ENCODE data around the gene AEBP2.

DNA sequence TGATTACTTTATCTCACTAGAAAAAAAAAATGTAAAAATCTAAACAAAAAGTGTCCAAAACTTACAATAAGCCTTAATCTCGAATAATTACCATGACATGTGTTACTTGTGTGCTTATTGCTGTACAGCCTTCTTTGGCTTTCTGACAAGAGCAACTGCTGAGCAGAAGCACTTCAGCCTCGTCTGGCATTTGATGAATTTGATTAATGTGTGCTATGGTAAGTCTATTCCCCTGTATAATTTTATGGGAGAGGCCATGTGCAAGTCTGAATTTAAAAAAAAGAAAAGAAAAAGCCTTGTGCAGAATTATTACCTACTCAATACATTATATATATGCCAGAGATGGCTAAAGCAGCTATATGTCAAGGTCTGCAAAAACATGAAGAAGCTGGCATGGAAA lies 113.9 kb downstream of the AEBP2 start:
- TF ChIP-seq EZH2 (IDR thresholded peaks at IDR 0.05; ENCODE audit: borderline replicate concordance, low read depth, low read length) (no peak), ZKSCAN3 (CRISPR knock-in tag; IDR thresholded peaks at IDR 0.05) (no peak)
- TF ChIP-seq, protein P1, sequence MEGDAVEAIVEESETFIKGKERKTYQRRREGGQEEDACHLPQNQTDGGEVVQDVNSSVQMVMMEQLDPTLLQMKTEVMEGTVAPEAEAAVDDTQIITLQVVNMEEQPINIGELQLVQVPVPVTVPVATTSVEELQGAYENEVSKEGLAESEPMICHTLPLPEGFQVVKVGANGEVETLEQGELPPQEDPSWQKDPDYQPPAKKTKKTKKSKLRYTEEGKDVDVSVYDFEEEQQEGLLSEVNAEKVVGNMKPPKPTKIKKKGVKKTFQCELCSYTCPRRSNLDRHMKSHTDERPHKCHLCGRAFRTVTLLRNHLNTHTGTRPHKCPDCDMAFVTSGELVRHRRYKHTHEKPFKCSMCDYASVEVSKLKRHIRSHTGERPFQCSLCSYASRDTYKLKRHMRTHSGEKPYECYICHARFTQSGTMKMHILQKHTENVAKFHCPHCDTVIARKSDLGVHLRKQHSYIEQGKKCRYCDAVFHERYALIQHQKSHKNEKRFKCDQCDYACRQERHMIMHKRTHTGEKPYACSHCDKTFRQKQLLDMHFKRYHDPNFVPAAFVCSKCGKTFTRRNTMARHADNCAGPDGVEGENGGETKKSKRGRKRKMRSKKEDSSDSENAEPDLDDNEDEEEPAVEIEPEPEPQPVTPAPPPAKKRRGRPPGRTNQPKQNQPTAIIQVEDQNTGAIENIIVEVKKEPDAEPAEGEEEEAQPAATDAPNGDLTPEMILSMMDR (IDR thresholded peaks at IDR 0.05 in 2 of 3, conservative IDR thresholded peaks at IDR 0.05 in 1 of 3; ENCODE audit: insufficient read depth in 2 of 3, low read depth in 1 of 3, low read length in 3 of 3): no peak
- TF ChIP-seq, protein P2, sequence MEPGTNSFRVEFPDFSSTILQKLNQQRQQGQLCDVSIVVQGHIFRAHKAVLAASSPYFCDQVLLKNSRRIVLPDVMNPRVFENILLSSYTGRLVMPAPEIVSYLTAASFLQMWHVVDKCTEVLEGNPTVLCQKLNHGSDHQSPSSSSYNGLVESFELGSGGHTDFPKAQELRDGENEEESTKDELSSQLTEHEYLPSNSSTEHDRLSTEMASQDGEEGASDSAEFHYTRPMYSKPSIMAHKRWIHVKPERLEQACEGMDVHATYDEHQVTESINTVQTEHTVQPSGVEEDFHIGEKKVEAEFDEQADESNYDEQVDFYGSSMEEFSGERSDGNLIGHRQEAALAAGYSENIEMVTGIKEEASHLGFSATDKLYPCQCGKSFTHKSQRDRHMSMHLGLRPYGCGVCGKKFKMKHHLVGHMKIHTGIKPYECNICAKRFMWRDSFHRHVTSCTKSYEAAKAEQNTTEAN (CRISPR knock-in tag; IDR thresholded peaks at IDR 0.05): no peak
- TF ChIP-seq, protein P3, sequence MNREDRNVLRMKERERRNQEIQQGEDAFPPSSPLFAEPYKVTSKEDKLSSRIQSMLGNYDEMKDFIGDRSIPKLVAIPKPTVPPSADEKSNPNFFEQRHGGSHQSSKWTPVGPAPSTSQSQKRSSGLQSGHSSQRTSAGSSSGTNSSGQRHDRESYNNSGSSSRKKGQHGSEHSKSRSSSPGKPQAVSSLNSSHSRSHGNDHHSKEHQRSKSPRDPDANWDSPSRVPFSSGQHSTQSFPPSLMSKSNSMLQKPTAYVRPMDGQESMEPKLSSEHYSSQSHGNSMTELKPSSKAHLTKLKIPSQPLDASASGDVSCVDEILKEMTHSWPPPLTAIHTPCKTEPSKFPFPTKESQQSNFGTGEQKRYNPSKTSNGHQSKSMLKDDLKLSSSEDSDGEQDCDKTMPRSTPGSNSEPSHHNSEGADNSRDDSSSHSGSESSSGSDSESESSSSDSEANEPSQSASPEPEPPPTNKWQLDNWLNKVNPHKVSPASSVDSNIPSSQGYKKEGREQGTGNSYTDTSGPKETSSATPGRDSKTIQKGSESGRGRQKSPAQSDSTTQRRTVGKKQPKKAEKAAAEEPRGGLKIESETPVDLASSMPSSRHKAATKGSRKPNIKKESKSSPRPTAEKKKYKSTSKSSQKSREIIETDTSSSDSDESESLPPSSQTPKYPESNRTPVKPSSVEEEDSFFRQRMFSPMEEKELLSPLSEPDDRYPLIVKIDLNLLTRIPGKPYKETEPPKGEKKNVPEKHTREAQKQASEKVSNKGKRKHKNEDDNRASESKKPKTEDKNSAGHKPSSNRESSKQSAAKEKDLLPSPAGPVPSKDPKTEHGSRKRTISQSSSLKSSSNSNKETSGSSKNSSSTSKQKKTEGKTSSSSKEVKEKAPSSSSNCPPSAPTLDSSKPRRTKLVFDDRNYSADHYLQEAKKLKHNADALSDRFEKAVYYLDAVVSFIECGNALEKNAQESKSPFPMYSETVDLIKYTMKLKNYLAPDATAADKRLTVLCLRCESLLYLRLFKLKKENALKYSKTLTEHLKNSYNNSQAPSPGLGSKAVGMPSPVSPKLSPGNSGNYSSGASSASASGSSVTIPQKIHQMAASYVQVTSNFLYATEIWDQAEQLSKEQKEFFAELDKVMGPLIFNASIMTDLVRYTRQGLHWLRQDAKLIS (CRISPR knock-in tag; IDR thresholded peaks at IDR 0.05): no peak

All from K562 (cell line).